DOHH2 (cell line): ENCODE data around the gene BPTF.

Experiments
- H3F3A ChIP-seq: fragments of 200-600 bp; sonication (generic), shearing (Covaris generic); 2 replicates; pipeline ENCODE4 v1.6.0; 2016; ENCODE audit warnings: antibody characterized with exemption, mild to moderate bottlenecking; ENCODE audit not compliant: control insufficient read depth, insufficient read depth
- H3K27ac ChIP-seq: fragments of 200-600 bp; sonication (generic); 2 replicates; pipeline ENCODE4 v1.5.1; 2014; ENCODE audit warnings: low read depth, mild to moderate bottlenecking, low read length, moderate library complexity
- H3K27me3 ChIP-seq: fragments of 200-600 bp; sonication (generic); 2 replicates; pipeline ENCODE4 v1.6.1; 2014; ENCODE audit warnings: mild to moderate bottlenecking, low read length, mixed read lengths; ENCODE audit not compliant: control insufficient read depth
- H3K36me3 ChIP-seq: fragments of 200-600 bp; sonication (generic); 2 replicates; pipeline ENCODE4 v1.6.1; 2014; ENCODE audit warnings: mild to moderate bottlenecking, low read length, moderate library complexity, mixed read lengths; ENCODE audit not compliant: control insufficient read depth
- H3K4me1 ChIP-seq: fragments of 200-600 bp; sonication (generic); 2 replicates; pipeline ENCODE4 v1.6.1; 2014; ENCODE audit warnings: mild to moderate bottlenecking, low read length, mixed read lengths; ENCODE audit not compliant: control insufficient read depth
- H3K4me2 ChIP-seq: fragments of 200-600 bp; sonication (generic); 2 replicates; pipeline ENCODE4 v1.6.0; 2014; ENCODE audit warnings: mild to moderate bottlenecking, low read length, moderate library complexity
- H3K4me3 ChIP-seq: fragments of 200-600 bp; sonication (generic); 2 replicates; pipeline ENCODE4 v1.5.1; 2014; ENCODE audit warnings: mild to moderate bottlenecking, low read length, mixed read lengths
- H3K79me2 ChIP-seq: fragments of 200-600 bp; sonication (generic); 2 replicates; pipeline ENCODE4 v1.6.1; 2014; ENCODE audit warnings: mild to moderate bottlenecking, low read length, mixed read lengths; ENCODE audit not compliant: control insufficient read depth
- H3K9me2 ChIP-seq: fragments of 200-600 bp; sonication (generic); replicated peaks from 2 replicates; pipeline ENCODE4 v1.6.1; 2014; ENCODE audit warnings: mild to moderate bottlenecking, low read length, mixed read lengths; ENCODE audit not compliant: control insufficient read depth
- H3K9me3 ChIP-seq: fragments of 200-600 bp; sonication (generic); 2 replicates; pipeline ENCODE4 v1.6.1; 2014; ENCODE audit warnings: antibody characterized with exemption, low read length, mixed read lengths; ENCODE audit not compliant: control insufficient read depth, insufficient read depth
- H4K20me1 ChIP-seq: fragments of 200-600 bp; sonication (generic); 2 replicates; pipeline ENCODE4 v1.6.0; 2014; ENCODE audit warnings: low read depth, mild to moderate bottlenecking, antibody characterized with exemption, low read length, moderate library complexity; ENCODE audit not compliant: control insufficient read depth, insufficient read depth
- CTCF ChIP-seq: fragments of 200-600 bp; sonication (generic); IDR thresholded peaks from one replicate; pipeline ENCODE4 v1.5.1; 2014; ENCODE audit warnings: antibody characterized with exemption, mild to moderate bottlenecking, low read depth, low read length; ENCODE audit not compliant: poor library complexity, severe bottlenecking
- EZH2phosphoT487 ChIP-seq: fragments of 200-600 bp; sonication (generic); IDR thresholded peaks from 2 replicates; pipeline ENCODE4 v1.6.1; 2017; ENCODE audit warnings: borderline replicate concordance, mild to moderate bottlenecking, antibody characterized with exemption, low read length, moderate library complexity, mixed read lengths

Gene BPTF

GRCh38 chr17:67813803-67814180, 11.5 kb upstream of the BPTF start:
- Histone ChIP-seq H3K4me1 (peaks cover 95% of the 10 kb centered on the region), H3K27me3 (no peaks in the 10 kb centered on the region), H3F3A (peaks cover 63% of the 10 kb centered on the region), H3K4me3 (peak overlapping the region; percentile 51), H3K9me2 (no peaks in the 10 kb centered on the region), H4K20me1 (no peaks in the 10 kb centered on the region), H3K9me3 (no peaks in the 10 kb centered on the region), H3K4me2 (peak overlapping the region; percentile 63), H3K27ac (peak overlapping the region; percentile 100), H3K36me3 (no peaks in the 10 kb centered on the region), H3K79me2 (peaks cover 3% of the 10 kb centered on the region; the same call in 1 of the 2 replicates)
- TF ChIP-seq EZH2phosphoT487 (no peak), CTCF (no peak)

DNA sequence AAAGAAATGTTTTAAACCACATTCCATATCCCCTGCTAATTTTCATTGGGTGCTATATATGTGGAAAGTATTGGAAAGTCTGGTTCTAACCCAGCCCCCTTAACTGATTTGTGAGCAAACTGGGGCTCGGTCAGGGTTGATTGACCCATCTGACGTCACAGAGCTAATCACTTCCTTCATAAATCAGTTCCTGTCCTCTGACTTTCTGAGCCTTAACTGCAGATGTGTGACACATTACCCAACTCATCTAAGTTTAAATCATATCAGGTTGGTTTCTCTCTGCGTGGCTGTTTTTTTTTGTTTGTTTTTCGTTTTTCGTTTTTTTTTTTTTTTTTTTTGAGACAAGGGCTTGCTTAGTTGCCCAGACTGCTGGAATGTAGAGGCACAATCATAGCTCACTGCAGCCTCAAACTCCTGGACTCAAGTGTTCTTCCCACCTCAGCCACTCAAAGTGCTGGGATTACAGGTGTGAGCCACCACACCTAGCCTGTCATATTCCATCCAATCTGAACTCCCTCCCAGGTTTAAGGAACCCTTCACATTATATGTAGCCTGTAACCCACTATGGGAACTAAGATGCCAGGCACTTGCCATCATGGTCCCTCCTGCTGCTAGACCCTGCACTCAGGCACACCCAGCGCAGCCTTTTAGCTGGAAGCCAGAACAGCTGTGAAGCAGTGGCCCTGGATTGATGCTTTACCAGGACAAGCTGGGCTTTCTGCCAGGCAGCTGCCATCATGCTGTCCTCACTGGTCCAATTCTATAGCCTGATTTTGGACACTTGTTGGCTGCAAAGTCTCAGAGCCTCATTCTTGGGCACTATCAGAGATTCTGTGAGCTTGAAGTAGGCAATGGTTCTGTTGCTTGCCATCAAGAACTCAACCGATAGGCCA, 6.9 kb upstream of the BPTF start:
- Histone ChIP-seq H4K20me1 (no peaks in the 10 kb centered on the region), H3K36me3 (no peaks in the 10 kb centered on the region), H3K9me2 (no peaks in the 10 kb centered on the region), H3K4me3 (peak overlapping the region; percentile 55), H3K4me2 (peak overlapping the region; percentile 77), H3K79me2 (peaks cover 3% of the 10 kb centered on the region; the same call in 1 of the 2 replicates), H3K9me3 (no peaks in the 10 kb centered on the region), H3K27me3 (no peaks in the 10 kb centered on the region), H3K4me1 (peaks cover 100% of the 10 kb centered on the region), H3K27ac (peak overlapping the region; percentile 100), H3F3A (peaks cover 67% of the 10 kb centered on the region)
- TF ChIP-seq CTCF (no peak), EZH2phosphoT487 (no peak)

GRCh38 chr17:67819722-67820121, 5.6 kb upstream of the BPTF start:
- peak overlapping the region; percentile 85 for H3K4me2 ChIP-seq
- peaks cover 70% of the 10 kb centered on the region for H3F3A ChIP-seq
- no peak for TF ChIP-seq CTCF
- TF ChIP-seq EZH2phosphoT487, result no peak
- no peaks in the 10 kb centered on the region for H3K36me3 ChIP-seq
- peak overlapping the region; percentile 56 for H3K4me3 ChIP-seq
- no peaks in the 10 kb centered on the region for H3K9me3 ChIP-seq
- H3K4me1 ChIP-seq, result peaks cover 100% of the 10 kb centered on the region
- peak overlapping the region; percentile 100 for H3K27ac ChIP-seq
- peaks cover 3% of the 10 kb centered on the region; the same call in 1 of the 2 replicates for H3K79me2 ChIP-seq
- H4K20me1 ChIP-seq, result no peaks in the 10 kb centered on the region
- no peaks in the 10 kb centered on the region for H3K9me2 ChIP-seq
- no peaks in the 10 kb centered on the region for H3K27me3 ChIP-seq
